IPS-15b (cell line): ENCODE measurements around the gene CECR2.

Experiments used
- H3K27me3 ChIP-seq: one replicate; pipeline ENCODE4 v1.6.1; 2013; ENCODE audit warnings: low read length; ENCODE audit not compliant: control insufficient read depth, insufficient read depth
- H3K36me3 ChIP-seq: one replicate; pipeline ENCODE4 v1.6.1; 2013; ENCODE audit warnings: low read length; ENCODE audit not compliant: control insufficient read depth, insufficient read depth
- H3K4me1 ChIP-seq: one replicate; pipeline ENCODE4 v1.6.1; 2013; ENCODE audit warnings: mild to moderate bottlenecking, low read length; ENCODE audit not compliant: control insufficient read depth, insufficient read depth
- H3K4me3 ChIP-seq: one replicate; pipeline ENCODE4 v1.5.1; 2013; ENCODE audit warnings: low read depth, low read length
- H3K9ac ChIP-seq: one replicate; pipeline ENCODE4 v1.6.1; 2013; ENCODE audit warnings: low read depth, mild to moderate bottlenecking, low read length
- H3K9me3 ChIP-seq: one replicate; pipeline ENCODE4 v1.6.1; 2013; ENCODE audit warnings: mild to moderate bottlenecking, low read length; ENCODE audit not compliant: control insufficient read depth, insufficient read depth

The CECR2 gene

DNA sequence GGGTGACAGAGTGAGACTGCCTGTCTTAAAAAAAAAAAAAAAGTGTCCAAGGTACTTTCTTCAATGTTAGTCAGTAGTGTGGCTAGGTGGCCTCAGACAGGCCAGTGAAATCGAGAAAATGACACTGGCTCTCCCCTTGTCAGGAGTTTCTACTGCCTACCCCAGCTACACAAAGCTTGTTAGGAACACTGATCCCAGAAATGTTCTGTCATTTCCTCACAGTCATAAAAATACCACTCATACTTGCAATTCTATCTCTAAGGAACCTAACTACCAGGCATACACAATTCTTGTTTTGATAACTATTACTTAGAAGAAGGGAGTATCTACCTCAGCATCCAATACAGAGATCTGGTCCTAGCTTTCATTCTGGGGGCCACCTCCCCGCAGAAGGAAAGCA is 228.0 kb downstream of the CECR2 start:
- Histone ChIP-seq H3K9me3 (no peaks in the 10 kb centered on the region), H3K36me3 (peaks cover 52% of the 10 kb centered on the region), H3K4me3 (no peak overlapping the region), H3K4me1 (no peaks in the 10 kb centered on the region), H3K9ac (no peak overlapping the region), H3K27me3 (no peaks in the 10 kb centered on the region)

- no peaks in the 10 kb centered on the region for H3K27me3 ChIP-seq
- H3K4me1 ChIP-seq: no peaks in the 10 kb centered on the region
- no peak overlapping the region for H3K4me3 ChIP-seq
- peaks cover 42% of the 10 kb centered on the region for H3K36me3 ChIP-seq
- H3K9ac ChIP-seq: no peak overlapping the region
- H3K9me3 ChIP-seq: no peaks in the 10 kb centered on the region
Observed at GRCh38 chr22:17598318-17598717, 229.1 kb downstream of the CECR2 start.

DNA sequence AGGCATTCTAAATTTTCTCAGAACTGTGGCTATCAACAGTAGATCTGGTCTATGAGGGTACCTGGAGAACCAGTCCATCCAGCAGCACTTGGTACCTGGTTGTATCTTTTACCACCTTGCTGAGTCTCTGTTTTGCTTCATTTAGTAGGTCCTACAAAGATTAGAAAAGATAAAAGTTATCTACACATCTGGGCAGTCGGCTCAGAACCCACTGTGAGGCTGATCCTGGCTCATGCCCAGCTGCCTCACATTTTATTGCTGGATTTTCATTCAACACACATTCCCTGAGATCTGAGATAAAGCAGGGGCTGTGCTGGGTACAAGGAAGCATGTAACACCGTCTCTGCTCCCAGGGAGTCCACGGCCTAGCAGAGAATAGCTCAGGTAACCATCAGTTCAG is 231.8 kb downstream of the CECR2 start:
- H3K27me3 ChIP-seq: no peaks in the 10 kb centered on the region
- H3K36me3 ChIP-seq: peaks cover 31% of the 10 kb centered on the region
- no peak overlapping the region for H3K4me3 ChIP-seq
- H3K4me1 ChIP-seq: no peaks in the 10 kb centered on the region
- no peaks in the 10 kb centered on the region for H3K9me3 ChIP-seq
- no peak overlapping the region for H3K9ac ChIP-seq

- Histone ChIP-seq H3K9me3 (no peaks in the 10 kb centered on the region), H3K27me3 (no peaks in the 10 kb centered on the region), H3K4me1 (no peaks in the 10 kb centered on the region), H3K4me3 (no peak overlapping the region), H3K36me3 (peaks cover 9% of the 10 kb centered on the region), H3K9ac (no peak overlapping the region)
Observed at GRCh38 chr22:17603668-17604067, 234.4 kb downstream of the CECR2 start.

DNA sequence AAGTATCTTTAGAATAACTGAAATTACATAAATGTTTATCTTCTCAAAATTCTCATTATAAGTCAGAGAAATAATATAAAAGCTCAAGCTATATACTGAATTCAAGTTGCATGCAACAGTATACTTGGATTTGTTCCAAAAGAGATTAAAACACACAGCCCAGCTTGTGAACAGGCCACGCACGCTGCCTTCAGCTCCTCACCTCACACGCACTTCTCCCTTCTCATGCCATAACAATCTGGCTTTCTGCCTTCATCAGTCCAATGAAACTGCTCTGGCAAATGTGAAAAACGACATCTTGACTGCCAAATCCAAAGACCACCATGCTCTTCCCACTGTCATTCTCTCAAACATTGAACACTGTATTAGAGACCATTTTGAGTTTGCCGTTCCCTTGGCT is 237.2 kb downstream of the CECR2 start:
- no peaks in the 10 kb centered on the region for H3K36me3 ChIP-seq
- no peaks in the 10 kb centered on the region for H3K4me1 ChIP-seq

More for the DNA sequence above, 237.2 kb downstream of the CECR2 start:
- H3K9ac ChIP-seq: no peak overlapping the region
- H3K27me3 ChIP-seq: no peaks in the 10 kb centered on the region
- no peaks in the 10 kb centered on the region for H3K9me3 ChIP-seq
- H3K4me3 ChIP-seq: no peak overlapping the region
